B cell (primary cell): Measurements from ENCODE around the gene RPS25. TPM values are rescaled to one million over a fixed set of nuclear protein-coding genes. Genes with fewer than 3 reads are reported as not detected.
A peak's percentile ranks its signal among the peaks of the same experiment; 100 is the strongest.

ENCODE experiments used
- ATAC-seq: fragments of 200-7000 bp; cut with Tn5 transposase; one replicate; pipeline ENCODE4 v1.10.0; 2021; ENCODE audit warnings: low read depth, mild to moderate bottlenecking, moderate number of reproducible peaks, moderate library complexity
- CTCF ChIA-PET: fragments of 350-600 bp; sonication (Branson Sonifier 250); formaldehyde crosslinking; loops from one replicate; lab custom pipeline; 2021; ENCODE audit warnings: antibody characterized with exemption, inconsistent platforms; lab: Charles Lee
- POLR2A ChIA-PET: fragments of 350-600 bp; sonication (Branson Sonifier 250); formaldehyde crosslinking; loops from one replicate; lab custom pipeline; 2021; ENCODE audit warnings: antibody characterized with exemption; lab: Charles Lee
- DNase-seq: peaks from one replicate; pipeline ENCODE4 v3.0.0; 2013
- H2AFZ ChIP-seq: 2 replicates; pipeline ENCODE4 v1.6.1; 2012; ENCODE audit warnings: mild to moderate bottlenecking, low read depth, low read length; ENCODE audit not compliant: insufficient read depth, poor library complexity, severe bottlenecking
- H3K27ac ChIP-seq, 2 donors: 1 replicate in 1 of 2; 2 replicates in 1 of 2; pipeline ENCODE4 v1.5.1; 2012 to 2013; ENCODE audit warnings: low read length in 2 of 2, mild to moderate bottlenecking in 2 of 2, moderate library complexity in 1 of 2
- H3K27me3 ChIP-seq, 4 experiments: fragments of 200-600 bp in 1 of 4; sonication (generic) in 1 of 4; replicated peaks in 1 of 4; 1 replicate in 2 of 4; 2 replicates in 2 of 4; pipeline versions ENCODE4 v1.6.1 to v1.7.0; 2013 to 2016; ENCODE audit warnings: low read length in 3 of 4, mild to moderate bottlenecking in 2 of 4, mixed read lengths in 1 of 4, moderate library complexity in 1 of 4; ENCODE audit not compliant: insufficient read depth in 4 of 4, control insufficient read depth in 3 of 4; ENCODE audit errors: control extremely low read depth in 1 of 4
- H3K36me3 ChIP-seq, 2 experiments: replicated peaks in 1 of 2; 1 replicate in 1 of 2; 2 replicates in 1 of 2; pipeline versions ENCODE4 v1.6.1 to v1.7.1; 2013; ENCODE audit warnings: low read length in 1 of 2; ENCODE audit not compliant: insufficient read depth in 2 of 2, control insufficient read depth in 1 of 2; ENCODE audit errors: control extremely low read depth in 1 of 2, extremely low read depth in 1 of 2
- H3K4me1 ChIP-seq, 2 donors: fragments of 200-600 bp in 1 of 2; sonication (generic) in 1 of 2; 1 replicate in 1 of 2; 2 replicates in 1 of 2; pipeline versions ENCODE4 v1.5.1 to v1.6.1; 2013 to 2017; ENCODE audit warnings: low read length in 2 of 2; ENCODE audit not compliant: control insufficient read depth in 2 of 2, insufficient read depth in 2 of 2
- H3K4me2 ChIP-seq: replicated peaks from 2 replicates; pipeline ENCODE3; 2012; ENCODE audit warnings: mild to moderate bottlenecking, low read depth, low read length; ENCODE audit not compliant: poor library complexity, severe bottlenecking
- H3K4me3 ChIP-seq, 5 experiments: fragments of 200-600 bp in 1 of 5; sonication (generic) in 1 of 5; 1 replicate in 3 of 5; 2 replicates in 2 of 5; pipeline versions ENCODE4 v1.5.1 to v1.7.0; 2011 to 2016; ENCODE audit warnings: low read length in 4 of 5, mild to moderate bottlenecking in 4 of 5, low read depth in 2 of 5, control low read depth in 1 of 5, moderate library complexity in 1 of 5; ENCODE audit not compliant: insufficient read depth in 1 of 5; ENCODE audit errors: control extremely low read depth in 1 of 5, extremely low read depth in 1 of 5
- H3K79me2 ChIP-seq: fragments of 200-600 bp; sonication (generic); one replicate; pipeline ENCODE4 v1.6.0; 2016; ENCODE audit warnings: low read length; ENCODE audit not compliant: control insufficient read depth, insufficient read depth
- H3K9ac ChIP-seq: fragments of 200-600 bp; sonication (generic); 2 replicates; pipeline ENCODE4 v1.6.1; 2017; ENCODE audit warnings: mild to moderate bottlenecking, low read length, moderate library complexity
- H3K9me3 ChIP-seq, 3 donors: one replicate each; pipeline versions ENCODE4 v1.6.1 to v1.7.1; 2013; ENCODE audit warnings: low read length in 2 of 3; ENCODE audit not compliant: control insufficient read depth in 2 of 3, insufficient read depth in 1 of 3; ENCODE audit errors: control extremely low read depth in 1 of 3
- H4K20me1 ChIP-seq: 2 replicates; pipeline ENCODE4 v1.6.0; 2012; ENCODE audit warnings: mild to moderate bottlenecking, low read length; ENCODE audit not compliant: insufficient read depth, control insufficient read depth, poor library complexity, severe bottlenecking
- H3K27ac Mint-ChIP-seq: one replicate; pipeline ENCODE4 v1.8.0; 2021; ENCODE audit warnings: mixed read lengths
- H3K27me3 Mint-ChIP-seq: one replicate; pipeline ENCODE4 v1.8.0; 2021; ENCODE audit warnings: mixed read lengths
- H3K4me1 Mint-ChIP-seq: one replicate; pipeline ENCODE4 v1.8.0; 2021; ENCODE audit warnings: mixed read lengths
- H3K4me3 Mint-ChIP-seq: one replicate; pipeline ENCODE4 v1.8.0; 2021; ENCODE audit warnings: mixed read lengths
- H3K9me3 Mint-ChIP-seq: one replicate; pipeline ENCODE4 v1.8.0; 2022; ENCODE audit warnings: mixed read lengths; ENCODE audit not compliant: insufficient read depth
- CTCF ChIP-seq: fragments of 200-600 bp; IDR thresholded peaks from one replicate; pipeline ENCODE4 v1.8.0; 2022; ENCODE audit warnings: antibody characterized with exemption, mild to moderate bottlenecking
- EZH2 ChIP-seq: IDR thresholded peaks from 2 replicates; pipeline ENCODE4 v1.6.1; 2012; ENCODE audit warnings: borderline replicate concordance, low read depth, mild to moderate bottlenecking, moderate library complexity, low read length; ENCODE audit not compliant: insufficient read depth, poor library complexity, severe bottlenecking
- WGBS: methylation state at CpG from one replicate; pipeline ENCODE4 v1.1.5; 2013; ENCODE audit warnings: missing lambda C conversion rate; ENCODE audit not compliant: insufficient coverage; 5-methylcytosine and 5-hydroxymethylcytosine counted together
- intact Hi-C: fragments of 100-400 bp; cut with micrococcal nuclease; formaldehyde crosslinking; loops from one replicate; pipeline ENCODE4 v1.10.0; 2022
- polyA minus RNA-seq: library from RNA; depleted of rRNA, polyadenylated mRNA; stranded (reverse); fragments of >200 nt; gene quantifications from 2 replicates; pipeline ENCODE4 v1.2.3, GENCODE V29; 2012
- polyA plus RNA-seq: library from polyadenylated mRNA; depleted of rRNA; stranded (reverse); fragments of >200 nt; gene quantifications from 2 replicates; pipeline ENCODE4 v1.2.3, GENCODE V29; 2012
- total RNA-seq, 2 donors: library from RNA; stranded (reverse); fragments of 120-200 nt in 1 of 2; gene quantifications; 1 replicate in 1 of 2; 2 replicates in 1 of 2; pipeline versions ENCODE4 v1.2.3 to v1.2.4, GENCODE V29; 2013 to 2022

Gene RPS25
- total RNA-seq = 1,713 and 1,823 TPM in 2 replicates
- 3,574 TPM for total RNA-seq (2013)
- 1,827 and 2,003 TPM in 2 replicates for polyA plus RNA-seq
- polyA minus RNA-seq = 412 and 1,113 TPM in 2 replicates

- Histone ChIP-seq H3K27me3 (no peaks in the 10 kb centered on the region), H3K4me3 (peak within 1 kb of the TSS; percentile 85 to 98 (median 93)), H4K20me1 (peaks cover 15% of the 10 kb centered on the region), H3K79me2 (peaks cover 65% of the 10 kb centered on the region), H3K4me1 (peaks cover 27 to 34% of the 10 kb centered on the region in 2 donors), H3K9ac (peak within 1 kb of the TSS; percentile 91), H3K9me3 (no peaks in the 10 kb centered on the region), H3K4me2 (peak within 1 kb of the TSS; percentile 77), H3K36me3 (peaks cover 2 to 51% of the 10 kb centered on the region in 2 experiments), H2AFZ (peak within 1 kb of the TSS; percentile 79), H3K27ac (peak within 1 kb of the TSS; percentile 91 to 92)
- H3K9me3 Mint-ChIP-seq = no peaks in the 10 kb centered on the region
- peak within 1 kb of the TSS; percentile 100 for H3K4me3 Mint-ChIP-seq
- DNase-seq (peak; percentile 98), ATAC-seq (peak; percentile 91)
- WGBS = under 1% methylated on average over 63 of the region's 63 CpGs
- H3K27me3 Mint-ChIP-seq = no peaks in the 10 kb centered on the region
- H3K27ac Mint-ChIP-seq = peak within 1 kb of the TSS; percentile 100
- TF ChIP-seq CTCF = no peak
- TF ChIP-seq EZH2 = no peak
- CTCF ChIA-PET = interaction anchor here (0.8 to 3.0 kb wide), 4 partner anchors 12 to 49 kb away, joined by 3 to 14 read pairs (median 6); partner anchors contain the start of genes CENATAC, SLC37A4 and VPS11
- peaks cover 46% of the 10 kb centered on the region for H3K4me1 Mint-ChIP-seq
- intact Hi-C loops = loop anchor here (1.0 to 5.0 kb wide), 10 partner anchors 12 to 617 kb away; partner anchors contain the start of genes ATP5MG, CBL, CENATAC and DDX6
- POLR2A ChIA-PET = interaction anchor here (0.7 to 3.3 kb wide), 8 partner anchors 12 to 582 kb away, joined by 3 to 18 read pairs (median 6); partner anchors contain the start of genes CENATAC, DPAGT1, KMT2A and SLC37A4
Measured at GRCh38 chr11:119018074-119018938, at the start of gene RPS25, which contains the start of gene TRAPPC4. RPS25 (minus strand) TSS chr11:119018343; CDS start chr11:119018284, 59 bp downstream. TRAPPC4 (plus strand) TSS chr11:119018766; CDS start chr11:119018796, 30 bp downstream.
